HG03521 (cell line): ENCODE results near the gene ALLC.

ENCODE experiments used
- ATAC-seq: cut with Tn5 transposase; IDR thresholded peaks from one replicate; pipeline ENCODE4 v1.9.1; 2021; ENCODE audit warnings: mild to moderate bottlenecking, moderate library complexity; ENCODE audit not compliant: unreplicated experiment

The ALLC gene

DNA sequence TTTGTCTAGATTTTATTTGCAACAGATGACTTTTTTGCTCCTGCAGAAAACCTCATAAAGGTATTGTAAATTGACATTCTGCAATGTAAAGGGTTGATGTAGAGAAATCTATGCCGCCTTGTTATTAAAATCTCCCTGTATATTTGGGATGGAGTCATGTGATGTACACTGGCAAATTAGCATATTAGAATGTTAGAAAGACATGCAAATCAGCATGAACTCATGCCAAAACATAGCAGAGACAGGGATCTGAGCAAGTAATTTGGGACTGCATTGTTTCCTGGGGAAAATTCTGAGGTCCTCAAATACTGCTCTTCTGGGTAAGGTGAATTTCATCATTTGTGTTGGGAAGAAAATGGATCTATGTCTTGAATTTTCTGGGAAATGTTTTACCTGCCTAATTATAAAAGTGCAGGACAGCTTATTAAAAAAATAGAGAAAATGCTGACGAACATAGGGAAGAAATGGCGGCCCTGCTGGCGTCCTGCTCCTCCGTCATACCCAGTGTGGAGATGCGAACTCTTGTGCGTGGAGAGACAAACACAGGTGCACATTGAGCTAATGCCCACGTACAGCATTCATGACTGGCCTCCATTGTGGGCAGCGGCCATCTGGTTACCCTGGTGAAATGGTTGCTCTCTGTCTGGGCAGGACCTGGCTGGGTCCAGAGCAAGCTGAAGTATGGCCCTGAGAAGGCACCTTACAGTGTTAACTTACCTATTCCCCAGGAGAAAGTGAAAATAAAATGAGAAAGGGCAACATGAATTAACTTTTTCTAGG lies 16.3 kb downstream of the ALLC start:
- no peak for ATAC-seq

GRCh38 chr2:3675687-3676086 lies 17.7 kb downstream of the ALLC start:
- no peak for ATAC-seq

GRCh38 chr2:3677436-3677835 lies 19.4 kb downstream of the ALLC start:
- ATAC-seq, result no peak

GRCh38 chr2:3678212-3678611 lies 20.2 kb downstream of the ALLC start:
- no peak for ATAC-seq

- no peak for ATAC-seq
Observed at GRCh38 chr2:3679180-3679579, 21.2 kb downstream of the ALLC start.

GRCh38 chr2:3679616-3680393 lies 21.8 kb downstream of the ALLC start:
- no peak for ATAC-seq

DNA sequence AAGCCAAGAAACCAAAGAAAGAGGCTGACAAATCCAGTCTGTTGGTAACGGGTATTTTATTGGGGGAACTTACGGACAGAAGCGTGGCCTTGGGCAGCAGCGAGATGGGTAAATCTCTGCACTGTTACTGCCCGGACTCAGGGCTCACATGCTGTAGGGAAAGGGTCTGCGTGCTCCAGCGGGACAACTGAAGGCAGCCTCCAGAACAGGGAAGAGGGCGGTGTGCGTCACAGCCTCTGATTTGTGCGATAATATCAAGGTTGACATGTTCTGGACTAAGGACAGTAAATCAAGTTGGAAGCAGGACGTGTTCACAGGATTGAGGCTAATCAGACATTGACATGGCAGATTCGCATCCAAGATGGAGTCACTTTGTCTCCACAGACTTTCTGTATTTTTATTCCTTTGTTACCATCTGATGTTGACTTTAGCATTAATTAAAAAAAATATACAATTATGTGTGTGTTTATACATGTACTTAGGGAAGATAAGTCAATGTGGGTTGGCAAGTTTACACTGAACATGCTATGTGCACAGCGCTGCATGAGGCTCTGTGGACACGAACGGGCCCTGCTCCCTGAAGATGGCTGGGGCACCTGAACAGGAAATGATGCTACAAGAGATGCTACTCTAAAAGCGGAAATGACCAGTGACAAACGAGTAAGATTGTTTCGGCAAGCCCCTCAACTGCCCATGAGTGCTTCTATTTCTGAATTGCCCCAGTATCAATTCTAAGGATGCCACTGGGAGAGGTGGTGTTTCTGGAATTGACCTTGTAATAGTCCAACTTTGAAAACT lies 22.7 kb downstream of the ALLC start:
- ATAC-seq, result no peak

DNA sequence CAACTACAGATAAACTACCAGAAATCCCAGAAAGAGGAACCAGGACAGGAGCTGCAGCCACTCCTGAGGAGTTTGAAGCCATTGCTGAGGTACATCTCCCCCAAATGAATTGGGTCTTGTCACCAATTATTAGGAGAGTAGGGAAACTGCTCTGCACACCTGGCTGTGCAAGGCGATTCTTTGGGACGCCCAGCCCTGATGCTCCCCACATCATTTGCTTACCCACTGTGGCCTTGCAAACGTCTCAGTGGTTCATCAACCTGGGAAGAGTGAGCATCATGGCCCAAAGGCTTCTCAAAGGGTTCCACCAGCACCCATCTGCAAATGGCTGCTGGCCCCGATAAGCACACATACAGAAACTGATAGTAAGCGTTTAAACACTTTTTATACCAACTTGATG lies 23.6 kb downstream of the ALLC start:
- no peak for ATAC-seq

DNA sequence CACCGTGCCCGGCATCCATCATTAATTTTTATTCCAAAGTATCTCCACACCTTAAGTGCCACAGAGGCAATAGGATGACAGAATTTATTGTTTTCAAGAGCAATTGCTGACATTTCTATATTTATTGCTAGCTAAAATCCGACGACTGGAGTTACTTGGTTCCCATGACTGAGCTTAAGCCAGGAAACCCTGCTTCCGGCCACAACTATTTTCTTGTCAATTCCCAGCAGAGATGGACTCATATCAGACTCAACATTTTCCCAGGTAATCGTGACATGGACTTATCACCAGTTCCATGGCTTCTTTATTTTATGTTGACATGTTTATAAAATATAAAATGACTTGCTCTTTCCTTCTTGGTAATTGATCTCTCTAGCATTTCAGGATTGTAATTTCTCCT lies 24.8 kb downstream of the ALLC start:
- no peak for ATAC-seq

- ATAC-seq, result no peak
Observed at GRCh38 chr2:3683748-3684454, 25.9 kb downstream of the ALLC start.

DNA sequence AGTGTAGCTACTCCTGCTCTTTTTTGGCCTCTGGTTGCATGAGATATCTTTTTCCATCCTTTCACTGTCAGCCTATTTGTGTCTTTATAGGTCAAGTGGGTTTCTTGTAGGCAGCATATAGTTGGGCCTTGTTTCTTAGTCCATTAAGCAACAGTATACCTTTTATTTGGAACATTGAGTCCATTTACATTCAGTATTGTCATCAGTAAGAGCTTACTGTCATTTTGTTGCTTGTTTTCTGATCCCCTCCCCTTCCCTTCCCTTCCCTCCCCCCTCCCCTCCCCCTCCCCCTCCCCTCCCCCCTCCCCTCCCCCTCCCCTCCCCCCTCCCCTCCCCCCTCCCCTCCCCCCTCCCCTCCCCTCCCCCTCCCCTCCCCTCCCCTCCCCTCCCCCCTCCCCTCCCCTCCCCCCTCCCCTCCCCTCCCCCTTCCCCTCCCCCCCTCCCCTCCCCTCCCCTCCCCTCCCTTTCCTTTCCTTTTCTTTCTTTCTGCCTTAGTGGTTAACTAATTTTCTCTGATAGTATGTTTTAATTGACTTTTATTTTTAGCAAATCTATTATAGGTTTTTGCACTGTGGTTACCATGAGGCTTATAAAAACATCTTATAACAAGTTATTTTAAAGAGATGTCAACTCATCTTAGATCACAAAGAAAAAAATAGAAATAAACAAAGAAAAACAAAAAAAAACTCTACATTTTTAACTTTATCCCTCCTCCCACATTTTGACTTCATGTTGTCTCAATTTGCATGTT lies 32.2 kb downstream of the ALLC start:
- no peak for ATAC-seq

GRCh38 chr2:3692375-3692774 lies 34.4 kb downstream of the ALLC start:
- no peak for ATAC-seq

DNA sequence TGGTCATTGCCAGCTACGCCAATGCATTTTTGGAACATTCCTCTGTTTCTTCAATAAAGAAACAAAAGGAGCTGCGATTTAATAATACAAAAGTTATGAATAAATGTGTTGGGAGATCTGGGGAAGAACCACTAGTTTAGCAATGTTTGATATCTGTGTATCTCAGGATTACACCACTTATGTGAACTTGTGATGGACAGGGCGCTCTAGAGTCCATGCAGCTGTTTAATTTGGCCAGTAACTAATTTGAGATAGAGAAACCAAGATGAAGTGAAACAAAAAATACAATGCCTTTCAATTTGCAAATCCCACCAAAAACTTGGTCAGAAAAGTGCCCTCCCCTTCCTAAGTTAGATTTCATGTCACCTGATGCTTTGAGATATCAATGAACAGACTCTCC lies 38.5 kb downstream of the ALLC start:
- no peak for ATAC-seq

DNA sequence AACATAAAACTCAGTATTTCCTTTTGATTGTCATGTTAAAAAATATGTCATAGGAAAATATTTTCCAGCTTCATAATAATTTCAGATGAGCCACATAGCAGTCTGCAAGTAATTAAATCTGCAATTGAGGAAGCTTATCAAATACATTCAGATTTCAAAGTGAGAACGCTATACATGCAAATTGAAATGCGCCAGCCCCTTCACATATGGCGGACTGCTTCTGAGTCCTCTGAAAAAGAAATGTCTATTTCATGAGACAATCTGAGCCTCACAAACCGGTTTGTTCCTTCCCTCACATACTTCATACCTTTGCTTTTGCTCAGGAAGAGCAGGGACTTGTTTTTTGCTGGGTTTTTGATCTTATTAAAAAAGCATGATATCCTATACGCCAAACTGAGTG lies 43.1 kb downstream of the ALLC start:
- no peak for ATAC-seq

DNA sequence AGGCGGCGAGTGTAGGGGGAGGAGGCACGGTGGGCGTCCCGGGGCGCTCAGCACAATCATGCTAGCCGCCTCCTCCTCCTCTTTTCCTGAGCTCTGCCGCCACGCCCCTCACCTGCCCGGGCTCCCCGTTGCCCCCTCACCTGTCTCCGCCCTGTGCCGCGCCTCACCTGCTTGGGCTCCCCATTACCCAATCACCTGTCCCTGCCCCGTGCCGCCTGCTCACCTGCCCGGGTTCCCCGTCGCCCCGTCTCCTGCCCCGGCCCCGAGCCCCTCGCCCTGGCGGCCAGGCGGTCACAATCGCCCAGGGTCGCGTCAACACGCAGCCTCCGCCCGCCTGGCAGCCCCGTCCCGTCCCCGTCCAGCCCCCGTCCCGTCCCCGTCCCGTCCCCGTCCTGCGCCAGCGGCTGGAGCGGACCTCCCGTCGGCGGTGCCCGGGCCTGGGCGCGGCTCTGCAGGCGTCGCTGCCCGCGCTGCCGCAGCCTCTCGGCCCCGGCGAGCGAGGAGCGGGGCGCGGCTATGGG lies 45.3 kb downstream of the ALLC start, which contains the start of gene DCDC2C:
DCDC2C (plus strand) TSS at position 340 of the 521 bp plus-strand sequence; CDS start at position 517, 177 bp downstream.
- no peak for ATAC-seq

DNA sequence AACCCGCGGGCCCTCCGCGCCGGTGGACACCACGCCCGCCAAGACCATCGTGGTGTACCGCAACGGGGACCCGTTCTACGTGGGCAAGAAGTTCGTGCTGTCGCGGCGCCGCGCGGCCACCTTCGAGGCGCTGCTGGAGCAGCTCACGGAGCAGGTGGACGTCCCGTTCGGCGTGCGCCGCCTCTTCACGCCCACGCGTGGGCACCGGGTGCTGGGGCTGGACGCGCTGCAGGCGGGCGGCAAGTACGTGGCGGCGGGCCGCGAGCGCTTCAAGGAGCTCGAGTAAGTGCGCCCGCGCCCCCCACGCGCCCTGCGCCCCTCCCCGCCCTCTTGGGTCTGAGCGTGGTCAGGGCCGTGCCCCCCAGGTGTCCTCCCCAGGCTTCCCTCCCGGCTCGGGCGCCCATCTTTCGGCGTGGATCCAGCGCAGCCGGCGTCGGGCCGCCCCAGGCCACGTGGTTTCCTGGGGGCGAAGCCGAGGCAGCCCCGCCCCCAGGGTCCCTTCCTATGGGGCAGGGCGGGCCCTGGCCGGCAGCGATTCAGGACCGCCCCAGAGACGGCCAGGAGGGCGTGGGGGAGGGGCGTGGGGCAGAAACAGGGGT lies 45.9 kb downstream of the ALLC start:
- ATAC-seq, result no peak

DNA sequence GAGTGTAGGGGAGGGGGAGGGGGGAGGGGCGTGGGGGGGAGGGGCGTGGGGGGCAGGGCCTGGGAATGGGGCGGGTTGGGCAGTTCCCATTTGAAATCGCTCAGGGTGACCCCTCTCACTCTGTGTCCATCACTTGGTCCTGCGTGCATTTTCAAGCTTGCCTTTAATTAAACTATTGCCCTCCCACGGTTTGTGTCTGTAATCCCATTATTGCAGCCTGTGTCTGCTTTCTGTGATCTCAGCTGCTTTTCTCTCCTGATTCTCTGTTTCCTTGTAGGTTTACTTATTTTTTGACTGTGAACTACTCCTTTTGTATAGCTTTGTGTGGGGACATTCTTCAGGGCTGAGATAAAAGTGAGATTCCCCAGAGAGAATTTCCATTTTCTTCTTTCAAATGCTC lies 46.7 kb downstream of the ALLC start:
- no peak for ATAC-seq

DNA sequence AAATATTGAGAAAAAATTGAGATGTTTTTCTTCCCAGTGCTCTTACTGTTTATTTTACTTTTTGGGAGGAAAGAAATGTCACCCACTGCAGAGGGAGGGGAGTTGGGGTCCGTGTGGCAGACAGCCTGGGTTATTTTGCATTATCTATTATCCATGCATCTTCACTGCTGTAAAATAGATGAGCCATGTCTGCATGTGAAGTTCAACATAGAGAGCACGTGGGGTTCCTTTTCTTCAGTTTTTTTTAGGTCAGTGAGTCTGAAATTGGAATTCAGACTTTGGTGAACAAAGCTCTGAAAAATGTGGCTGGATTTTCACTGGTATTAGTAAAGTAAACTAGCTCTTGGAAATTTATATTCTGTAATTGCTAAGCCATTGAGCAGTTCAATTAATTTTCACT lies 47.8 kb downstream of the ALLC start:
- no peak for ATAC-seq

DNA sequence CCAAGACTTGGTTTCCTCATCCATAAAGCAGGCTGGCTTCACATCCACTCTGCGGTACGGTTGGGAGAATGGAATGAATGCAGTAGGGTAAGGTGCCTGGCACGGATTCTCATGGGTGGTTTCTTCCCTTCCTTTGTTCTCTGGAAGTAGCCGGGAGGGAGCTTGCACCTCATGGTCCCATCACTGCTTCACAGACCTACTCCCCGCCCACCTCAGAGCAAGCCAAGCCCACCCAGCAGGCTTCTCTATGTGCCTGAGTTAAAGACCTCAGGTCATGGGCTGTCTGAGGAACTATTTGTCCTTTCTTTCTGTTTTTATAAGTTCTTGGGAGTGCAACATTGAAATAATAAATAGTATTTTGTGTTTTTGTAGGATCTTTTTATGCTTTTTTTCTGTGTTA lies 48.9 kb downstream of the ALLC start:
- ATAC-seq, result no peak

DNA sequence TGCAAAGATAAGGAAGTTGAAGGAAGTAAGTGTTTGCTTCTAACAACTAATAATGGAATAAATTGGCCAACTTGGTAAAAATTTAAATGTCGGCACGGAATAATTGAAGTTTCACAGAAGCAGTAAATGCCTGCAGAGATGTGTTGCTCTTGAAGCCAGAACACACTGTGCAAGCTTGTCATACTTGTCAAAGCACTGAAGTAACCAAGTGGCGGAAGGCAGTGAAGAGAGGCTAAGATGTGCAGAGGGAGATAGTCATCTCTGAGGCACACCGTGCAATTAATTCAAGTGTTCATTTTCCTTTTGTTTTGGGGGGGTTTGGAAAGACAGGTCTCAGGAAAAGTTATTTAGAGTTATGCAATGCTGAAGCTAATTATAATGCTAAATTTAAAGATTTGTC lies 50.6 kb downstream of the ALLC start:
- ATAC-seq, result no peak
